ENCODE measurements around the gene CPLX1.

DNA sequence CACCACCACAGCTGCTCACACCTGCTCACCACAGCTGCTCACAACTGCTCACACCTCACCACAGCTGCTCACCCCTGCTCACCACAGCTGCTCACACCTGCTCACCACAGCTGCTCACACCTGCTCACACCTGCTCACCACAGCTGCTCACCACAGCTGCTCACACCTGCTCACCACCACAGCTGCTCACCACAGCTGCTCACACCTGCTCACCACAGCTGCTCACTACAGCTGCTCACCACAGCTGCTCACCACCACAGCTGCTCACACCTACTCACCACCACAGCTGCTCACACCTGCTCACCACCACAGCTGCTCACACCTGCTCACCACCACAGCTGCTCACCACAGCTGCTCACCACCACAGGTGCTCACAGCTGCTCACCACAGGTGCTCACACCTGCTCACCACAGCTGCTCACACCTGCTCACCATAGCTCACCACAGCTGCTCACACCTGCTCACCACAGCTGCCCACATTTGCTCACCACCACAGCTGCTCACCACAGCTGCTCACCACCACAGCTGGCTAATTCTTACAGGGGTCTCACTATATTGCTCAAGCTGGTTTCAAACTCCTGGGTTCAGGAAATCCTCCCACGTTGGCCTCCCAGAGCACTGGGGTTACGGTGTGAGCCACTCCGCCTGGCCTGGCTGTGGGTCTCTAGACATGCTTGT, 30.4 kb upstream of the CPLX1 start:
- TF ChIP-seq CTCF (conservative IDR thresholded peaks at IDR 0.05; ENCODE audit: low read length) (no peak), EZH2phosphoT487 (IDR thresholded peaks at IDR 0.05; ENCODE audit: borderline replicate concordance, low read depth, low read length) (no peak)
